Activated CD4-positive, alpha-beta T cell treated with anti-CD3 and anti-CD28 coated beads for 4 hours (primary cell): Measurements from ENCODE around the gene GRIK5.

Experiments
- DNase-seq, 2 donors: peaks; one replicate each; pipeline ENCODE4 v3.0.0-alpha.2; 2020

GRIK5 gene

GRCh38 chr19:42075616-42076379, 5.8 kb upstream of the GRIK5 start, which contains the start of gene ZNF574:
Gene ZNF574, plus strand, starts transcription at chr19:42076166. Its CDS starts 2,441 bp downstream, at chr19:42078607.
- peak; percentile 98 for DNase-seq

GRCh38 chr19:42075364-42075615, 5.3 kb upstream of the GRIK5 start:
- DNase-seq = no peak

- DNase-seq = no peak
Observed at GRCh38 chr19:42074513-42075363, 4.7 kb upstream of the GRIK5 start.

GRCh38 chr19:42071247-42071646, 1.2 kb upstream of the GRIK5 start:
- DNase-seq = no peak

- no peak for DNase-seq
Observed at GRCh38 chr19:42068756-42069571, 1.0 kb downstream of the GRIK5 start.

GRCh38 chr19:42068361-42068755, 1.6 kb downstream of the GRIK5 start:
- no peak for DNase-seq

GRCh38 chr19:42067315-42067888, 2.6 kb downstream of the GRIK5 start:
- no peak for DNase-seq

GRCh38 chr19:42066075-42066754, 3.8 kb downstream of the GRIK5 start:
- no peak for DNase-seq

GRCh38 chr19:42065511-42065910, 4.5 kb downstream of the GRIK5 start:
- no peak for DNase-seq

- no peak for DNase-seq
Observed at GRCh38 chr19:42065051-42065450, 5.0 kb downstream of the GRIK5 start.

- no peak for DNase-seq
Observed at GRCh38 chr19:42064432-42064831, 5.6 kb downstream of the GRIK5 start.

GRCh38 chr19:42062381-42062780, 7.6 kb downstream of the GRIK5 start:
- DNase-seq = no peak

GRCh38 chr19:42060117-42060516, 9.9 kb downstream of the GRIK5 start:
- DNase-seq = no peak

GRCh38 chr19:42059196-42059595, 10.8 kb downstream of the GRIK5 start:
- DNase-seq = no peak

GRCh38 chr19:42057846-42058245, 12.2 kb downstream of the GRIK5 start:
- no peak for DNase-seq

GRCh38 chr19:42054205-42054604, 15.8 kb downstream of the GRIK5 start:
- no peak for DNase-seq

GRCh38 chr19:42053037-42053935, 16.7 kb downstream of the GRIK5 start:
- no peak for DNase-seq

- DNase-seq = no peak
Observed at GRCh38 chr19:42052241-42052863, 17.7 kb downstream of the GRIK5 start.

- no peak for DNase-seq
Observed at GRCh38 chr19:42051166-42052115, 18.6 kb downstream of the GRIK5 start.

- no peak for DNase-seq
Observed at GRCh38 chr19:42048992-42049391, 21.0 kb downstream of the GRIK5 start.
